HG02981 (cell line): ENCODE results near the gene PPM1N.
A peak's percentile ranks its signal among the peaks of the same experiment; 100 is the strongest.

Experiments
- ATAC-seq: cut with Tn5 transposase; IDR thresholded peaks from one replicate; pipeline ENCODE4 v1.9.1; 2021; ENCODE audit warnings: mild to moderate bottlenecking, moderate library complexity; ENCODE audit not compliant: unreplicated experiment

Gene PPM1N

GRCh38 chr19:45489216-45489855 lies 8.9 kb upstream of the PPM1N start:
- ATAC-seq: no peak

GRCh38 chr19:45492137-45492626 lies 6.1 kb upstream of the PPM1N start:
- ATAC-seq: no peak

- no peak for ATAC-seq
Measured at GRCh38 chr19:45492627-45493470, 5.4 kb upstream of the PPM1N start.

- ATAC-seq: no peak
Measured at GRCh38 chr19:45494261-45494916, 3.9 kb upstream of the PPM1N start.

GRCh38 chr19:45495178-45495577 lies 3.1 kb upstream of the PPM1N start:
- ATAC-seq: no peak

GRCh38 chr19:45496349-45496953 lies 1.8 kb upstream of the PPM1N start:
- peak; percentile 6 for ATAC-seq

- ATAC-seq: no peak
Measured at GRCh38 chr19:45497791-45498190, 452 bp upstream of the PPM1N start.

GRCh38 chr19:45499196-45500180 lies 1.2 kb downstream of the PPM1N start:
- no peak for ATAC-seq

- ATAC-seq: no peak
Measured at GRCh38 chr19:45500918-45501729, 2.9 kb downstream of the PPM1N start.

GRCh38 chr19:45501730-45502014 lies 3.4 kb downstream of the PPM1N start:
- ATAC-seq: no peak

GRCh38 chr19:45502111-45502510 lies 3.9 kb downstream of the PPM1N start:
- no peak for ATAC-seq

- no peak for ATAC-seq
Measured at GRCh38 chr19:45503909-45504308, 5.7 kb downstream of the PPM1N start.

GRCh38 chr19:45505151-45505995 lies 7.1 kb downstream of the PPM1N start:
- ATAC-seq: no peak

GRCh38 chr19:45505996-45506245 lies 7.7 kb downstream of the PPM1N start:
- no peak for ATAC-seq

- ATAC-seq: peak; percentile 44
Measured at GRCh38 chr19:45506246-45506988, 8.2 kb downstream of the PPM1N start.

- ATAC-seq: peak; percentile 41
Measured at GRCh38 chr19:45506989-45507871, 9.0 kb downstream of the PPM1N start, which contains the start of gene VASP. Gene VASP, plus strand, starts transcription at chr19:45507479. Its CDS starts 293 bp downstream, at chr19:45507772.

- ATAC-seq: no peak
Measured at GRCh38 chr19:45507872-45508416, 9.7 kb downstream of the PPM1N start.
